ENCODE data around the gene PRKACB.

The PRKACB gene

GRCh38 chr1:84260852-84261518 is 116.9 kb downstream of the PRKACB start:
- H3K9ac ChIP-seq (ENCODE audit: low read length), result no peak overlapping the region
- H3K9me3 ChIP-seq (ENCODE audit: control insufficient read depth, low read length), result no peaks in the 10 kb centered on the region
- no peak overlapping the region for H3K4me3 ChIP-seq (ENCODE audit: low read length)
- no peaks in the 10 kb centered on the region for H3K36me3 ChIP-seq (ENCODE audit: control insufficient read depth, insufficient read depth, low read length)
- H3K4me1 ChIP-seq (ENCODE audit: control insufficient read depth, insufficient read depth, low read length), result peaks cover 29% of the 10 kb centered on the region
- no peaks in the 10 kb centered on the region for H3K27me3 ChIP-seq (ENCODE audit: control insufficient read depth, insufficient read depth, low read length)

GRCh38 chr1:84264961-84265360 is 120.9 kb downstream of the PRKACB start:
- no peaks in the 10 kb centered on the region for H3K36me3 ChIP-seq (ENCODE audit: control insufficient read depth, insufficient read depth, low read length)
- H3K4me1 ChIP-seq (ENCODE audit: control insufficient read depth, insufficient read depth, low read length), result peaks cover 47% of the 10 kb centered on the region
- no peaks in the 10 kb centered on the region for H3K9me3 ChIP-seq (ENCODE audit: control insufficient read depth, low read length)
- H3K27me3 ChIP-seq (ENCODE audit: control insufficient read depth, insufficient read depth, low read length), result no peaks in the 10 kb centered on the region
- no peak overlapping the region for H3K4me3 ChIP-seq (ENCODE audit: low read length)
- H3K9ac ChIP-seq (ENCODE audit: low read length), result no peak overlapping the region

- Histone ChIP-seq H3K4me3 (ENCODE audit: low read length) (no peak overlapping the region), H3K9me3 (ENCODE audit: control insufficient read depth, low read length) (no peaks in the 10 kb centered on the region), H3K27me3 (ENCODE audit: control insufficient read depth, insufficient read depth, low read length) (no peaks in the 10 kb centered on the region), H3K36me3 (ENCODE audit: control insufficient read depth, insufficient read depth, low read length) (no peaks in the 10 kb centered on the region), H3K9ac (ENCODE audit: low read length) (no peak overlapping the region), H3K4me1 (ENCODE audit: control insufficient read depth, insufficient read depth, low read length) (peaks cover 40% of the 10 kb centered on the region)
These were observed 121.8 kb downstream of the PRKACB start for GRCh38 chr1:84265867-84266266.

GRCh38 chr1:84266748-84267147 is 122.7 kb downstream of the PRKACB start:
- H3K9ac ChIP-seq (ENCODE audit: low read length), result no peak overlapping the region
- H3K4me1 ChIP-seq (ENCODE audit: control insufficient read depth, insufficient read depth, low read length), result peaks cover 43% of the 10 kb centered on the region
- no peak overlapping the region for H3K4me3 ChIP-seq (ENCODE audit: low read length)
- H3K27me3 ChIP-seq (ENCODE audit: control insufficient read depth, insufficient read depth, low read length), result no peaks in the 10 kb centered on the region
- no peaks in the 10 kb centered on the region for H3K9me3 ChIP-seq (ENCODE audit: control insufficient read depth, low read length)
- H3K36me3 ChIP-seq (ENCODE audit: control insufficient read depth, insufficient read depth, low read length), result no peaks in the 10 kb centered on the region

- H3K9me3 ChIP-seq (ENCODE audit: control insufficient read depth, low read length), result no peaks in the 10 kb centered on the region
- H3K27me3 ChIP-seq (ENCODE audit: control insufficient read depth, insufficient read depth, low read length), result no peaks in the 10 kb centered on the region
- peaks cover 46% of the 10 kb centered on the region for H3K4me1 ChIP-seq (ENCODE audit: control insufficient read depth, insufficient read depth, low read length)
- no peaks in the 10 kb centered on the region for H3K36me3 ChIP-seq (ENCODE audit: control insufficient read depth, insufficient read depth, low read length)
- H3K4me3 ChIP-seq (ENCODE audit: low read length), result no peak overlapping the region
- H3K9ac ChIP-seq (ENCODE audit: low read length), result no peak overlapping the region
These were observed 123.4 kb downstream of the PRKACB start for GRCh38 chr1:84267476-84267875.

- Histone ChIP-seq H3K4me3 (ENCODE audit: low read length) (no peak overlapping the region), H3K9me3 (ENCODE audit: control insufficient read depth, low read length) (no peaks in the 10 kb centered on the region), H3K36me3 (ENCODE audit: control insufficient read depth, insufficient read depth, low read length) (no peaks in the 10 kb centered on the region), H3K27me3 (ENCODE audit: control insufficient read depth, insufficient read depth, low read length) (no peaks in the 10 kb centered on the region), H3K4me1 (ENCODE audit: control insufficient read depth, insufficient read depth, low read length) (peaks cover 46% of the 10 kb centered on the region), H3K9ac (ENCODE audit: low read length) (no peak overlapping the region)
These were observed 124.3 kb downstream of the PRKACB start for GRCh38 chr1:84268346-84268745.

- H3K36me3 ChIP-seq (ENCODE audit: control insufficient read depth, insufficient read depth, low read length), result no peaks in the 10 kb centered on the region
- no peak overlapping the region for H3K4me3 ChIP-seq (ENCODE audit: low read length)
- no peak overlapping the region for H3K9ac ChIP-seq (ENCODE audit: low read length)
- H3K4me1 ChIP-seq (ENCODE audit: control insufficient read depth, insufficient read depth, low read length), result peaks cover 46% of the 10 kb centered on the region
- H3K9me3 ChIP-seq (ENCODE audit: control insufficient read depth, low read length), result no peaks in the 10 kb centered on the region
- no peaks in the 10 kb centered on the region for H3K27me3 ChIP-seq (ENCODE audit: control insufficient read depth, insufficient read depth, low read length)
These were observed 125.2 kb downstream of the PRKACB start for GRCh38 chr1:84269306-84269705.

GRCh38 chr1:84271441-84272151 is 127.5 kb downstream of the PRKACB start:
- H3K4me3 ChIP-seq (ENCODE audit: low read length), result no peak overlapping the region
- peak overlapping the region; percentile 26 for H3K9ac ChIP-seq (ENCODE audit: low read length)
- H3K36me3 ChIP-seq (ENCODE audit: control insufficient read depth, insufficient read depth, low read length), result no peaks in the 10 kb centered on the region

GRCh38 chr1:84272401-84272800 is 128.3 kb downstream of the PRKACB start:
- no peaks in the 10 kb centered on the region for H3K27me3 ChIP-seq (ENCODE audit: control insufficient read depth, insufficient read depth, low read length)
- no peaks in the 10 kb centered on the region for H3K36me3 ChIP-seq (ENCODE audit: control insufficient read depth, insufficient read depth, low read length)
- no peak overlapping the region for H3K4me3 ChIP-seq (ENCODE audit: low read length)
- no peak overlapping the region for H3K9ac ChIP-seq (ENCODE audit: low read length)
- peaks cover 29% of the 10 kb centered on the region for H3K4me1 ChIP-seq (ENCODE audit: control insufficient read depth, insufficient read depth, low read length)
- no peaks in the 10 kb centered on the region for H3K9me3 ChIP-seq (ENCODE audit: control insufficient read depth, low read length)

More at GRCh38 chr1:84271441-84272151, 127.5 kb downstream of the PRKACB start:
- Histone ChIP-seq H3K27me3 (ENCODE audit: control insufficient read depth, insufficient read depth, low read length) (no peaks in the 10 kb centered on the region), H3K9me3 (ENCODE audit: control insufficient read depth, low read length) (no peaks in the 10 kb centered on the region), H3K4me1 (ENCODE audit: control insufficient read depth, insufficient read depth, low read length) (peaks cover 37% of the 10 kb centered on the region)

- Histone ChIP-seq H3K27me3 (ENCODE audit: control insufficient read depth, insufficient read depth, low read length) (no peaks in the 10 kb centered on the region), H3K4me1 (ENCODE audit: control insufficient read depth, insufficient read depth, low read length) (peaks cover 18% of the 10 kb centered on the region)
These were observed 133.4 kb downstream of the PRKACB start for GRCh38 chr1:84277343-84278059.

GRCh38 chr1:84278905-84279304 is 134.8 kb downstream of the PRKACB start:
- no peaks in the 10 kb centered on the region for H3K36me3 ChIP-seq (ENCODE audit: control insufficient read depth, insufficient read depth, low read length)
- no peak overlapping the region for H3K9ac ChIP-seq (ENCODE audit: low read length)
- H3K4me1 ChIP-seq (ENCODE audit: control insufficient read depth, insufficient read depth, low read length), result peaks cover 18% of the 10 kb centered on the region
- no peaks in the 10 kb centered on the region for H3K9me3 ChIP-seq (ENCODE audit: control insufficient read depth, low read length)
- H3K4me3 ChIP-seq (ENCODE audit: low read length), result no peak overlapping the region
- H3K27me3 ChIP-seq (ENCODE audit: control insufficient read depth, insufficient read depth, low read length), result no peaks in the 10 kb centered on the region

More at GRCh38 chr1:84277343-84278059, 133.4 kb downstream of the PRKACB start:
- H3K4me3 ChIP-seq (ENCODE audit: low read length), result no peak overlapping the region
- no peaks in the 10 kb centered on the region for H3K36me3 ChIP-seq (ENCODE audit: control insufficient read depth, insufficient read depth, low read length)
- no peaks in the 10 kb centered on the region for H3K9me3 ChIP-seq (ENCODE audit: control insufficient read depth, low read length)
- no peak overlapping the region for H3K9ac ChIP-seq (ENCODE audit: low read length)

- no peaks in the 10 kb centered on the region for H3K27me3 ChIP-seq (ENCODE audit: control insufficient read depth, insufficient read depth, low read length)
- H3K36me3 ChIP-seq (ENCODE audit: control insufficient read depth, insufficient read depth, low read length), result no peaks in the 10 kb centered on the region
These were observed 136.8 kb downstream of the PRKACB start for GRCh38 chr1:84280912-84281311.

More at GRCh38 chr1:84280912-84281311, 136.8 kb downstream of the PRKACB start:
- Histone ChIP-seq H3K9ac (ENCODE audit: low read length) (no peak overlapping the region), H3K9me3 (ENCODE audit: control insufficient read depth, low read length) (no peaks in the 10 kb centered on the region), H3K4me3 (ENCODE audit: low read length) (no peak overlapping the region), H3K4me1 (ENCODE audit: control insufficient read depth, insufficient read depth, low read length) (peaks cover 18% of the 10 kb centered on the region)
